PC-3 (cell line): ENCODE results near the gene AHCYL2.

Experiments
- EZH2 ChIP-seq: fragments of 300-600 bp; sonication (generic); IDR thresholded peaks from one replicate; pipeline ENCODE4 v1.6.1; 2017; ENCODE audit warnings: antibody characterized with exemption, mild to moderate bottlenecking, low read length; ENCODE audit not compliant: unreplicated experiment
- EZH2phosphoT487 ChIP-seq: fragments of 300-600 bp; sonication (generic); IDR thresholded peaks from 2 replicates; pipeline ENCODE4 v1.6.1; 2018; ENCODE audit warnings: mild to moderate bottlenecking, antibody characterized with exemption, low read length, borderline replicate concordance
- TF ChIP-seq, protein P1 (sequence below): fragments of 300-600 bp; sonication (generic); conservative IDR thresholded peaks from 2 replicates; pipeline ENCODE4 v1.5.1; 2017; ENCODE audit warnings: antibody characterized with exemption, low read depth, mild to moderate bottlenecking, low read length

DNA sequence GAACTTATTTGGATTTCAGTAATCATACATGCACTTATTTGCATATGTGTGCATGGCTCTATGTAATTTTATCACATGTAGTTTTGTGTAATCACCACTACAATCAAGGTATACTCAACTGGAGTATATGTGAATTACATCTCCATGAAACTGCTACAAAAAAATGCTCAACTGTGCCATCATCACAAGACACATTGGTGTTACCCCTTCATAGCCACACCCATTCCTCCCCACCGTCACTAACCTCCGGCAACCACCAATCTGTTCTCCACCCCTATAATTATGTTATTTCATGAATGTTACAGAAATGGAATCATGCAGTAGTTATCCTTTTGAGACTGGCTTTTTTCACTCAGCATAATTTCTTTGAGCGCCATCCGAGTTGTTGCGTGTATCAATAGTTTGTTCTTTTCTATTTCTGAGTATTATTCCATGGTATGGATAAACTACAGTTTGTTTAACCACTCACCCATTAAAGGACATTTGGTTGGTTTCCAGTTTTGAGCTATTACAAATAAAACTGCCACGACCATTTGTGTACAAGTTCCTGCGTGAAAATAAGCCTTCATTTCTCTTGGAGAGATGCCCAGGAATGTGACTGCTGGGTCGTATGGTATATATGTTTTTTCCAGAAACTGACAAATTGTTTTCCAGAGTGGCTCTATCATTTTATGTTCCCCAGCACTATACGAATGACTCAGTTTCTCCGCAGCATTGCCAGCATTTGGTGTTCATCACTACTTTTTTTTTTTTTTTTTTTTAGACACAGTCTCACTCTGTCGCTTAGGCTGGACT is 47.7 kb upstream of the AHCYL2 start:
- no peak for TF ChIP-seq EZH2phosphoT487
- TF ChIP-seq, protein P1, sequence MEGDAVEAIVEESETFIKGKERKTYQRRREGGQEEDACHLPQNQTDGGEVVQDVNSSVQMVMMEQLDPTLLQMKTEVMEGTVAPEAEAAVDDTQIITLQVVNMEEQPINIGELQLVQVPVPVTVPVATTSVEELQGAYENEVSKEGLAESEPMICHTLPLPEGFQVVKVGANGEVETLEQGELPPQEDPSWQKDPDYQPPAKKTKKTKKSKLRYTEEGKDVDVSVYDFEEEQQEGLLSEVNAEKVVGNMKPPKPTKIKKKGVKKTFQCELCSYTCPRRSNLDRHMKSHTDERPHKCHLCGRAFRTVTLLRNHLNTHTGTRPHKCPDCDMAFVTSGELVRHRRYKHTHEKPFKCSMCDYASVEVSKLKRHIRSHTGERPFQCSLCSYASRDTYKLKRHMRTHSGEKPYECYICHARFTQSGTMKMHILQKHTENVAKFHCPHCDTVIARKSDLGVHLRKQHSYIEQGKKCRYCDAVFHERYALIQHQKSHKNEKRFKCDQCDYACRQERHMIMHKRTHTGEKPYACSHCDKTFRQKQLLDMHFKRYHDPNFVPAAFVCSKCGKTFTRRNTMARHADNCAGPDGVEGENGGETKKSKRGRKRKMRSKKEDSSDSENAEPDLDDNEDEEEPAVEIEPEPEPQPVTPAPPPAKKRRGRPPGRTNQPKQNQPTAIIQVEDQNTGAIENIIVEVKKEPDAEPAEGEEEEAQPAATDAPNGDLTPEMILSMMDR, result no peak
- TF ChIP-seq EZH2, result no peak
